HuH-7 (cell line): Measurements from ENCODE around the gene FAM222B.

Experiments
- DNase-seq: peaks from one replicate; pipeline ENCODE4 v3.0.0; 2011; ENCODE audit warnings: low spot score

The FAM222B gene

GRCh38 chr17:28765038-28765437, 77.6 kb downstream of the FAM222B start:
- no peak for DNase-seq

GRCh38 chr17:28763804-28764266, 78.8 kb downstream of the FAM222B start:
- DNase-seq, result peak; percentile 85

DNA sequence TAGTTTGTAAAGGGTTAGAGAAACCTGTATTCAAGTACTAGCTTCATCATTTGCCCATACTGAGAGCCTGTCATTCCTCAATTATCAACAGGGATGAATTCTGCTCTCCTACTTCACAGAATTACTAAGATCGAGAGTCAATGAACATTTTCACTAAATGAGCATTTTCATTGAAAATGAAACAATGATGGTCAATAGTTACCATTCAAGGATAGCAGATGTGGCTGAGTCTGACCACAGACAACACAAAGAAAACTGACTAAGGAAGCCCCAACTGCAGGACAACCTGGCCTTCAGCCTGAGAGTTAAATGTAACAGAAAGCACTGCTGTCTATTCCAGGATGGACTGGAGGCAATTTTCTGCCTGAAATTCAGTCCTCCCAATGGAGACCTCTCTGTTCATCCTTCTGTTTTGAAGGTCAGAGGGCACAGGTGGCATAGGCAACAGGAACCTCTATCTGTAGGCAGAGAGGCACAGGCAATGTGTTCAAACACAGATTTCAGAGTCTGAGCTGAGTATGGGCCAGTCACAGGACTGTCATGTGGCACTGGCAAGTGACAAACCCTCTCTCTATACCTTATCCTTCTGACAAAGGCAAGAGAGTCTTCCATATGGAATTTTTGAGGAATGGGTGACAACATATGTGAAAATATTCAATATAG, 79.3 kb downstream of the FAM222B start:
- no peak for DNase-seq

- no peak for DNase-seq
These were observed 81.7 kb downstream of the FAM222B start for GRCh38 chr17:28760601-28761562.

GRCh38 chr17:28759256-28759865, 83.2 kb downstream of the FAM222B start:
- DNase-seq, result no peak

DNA sequence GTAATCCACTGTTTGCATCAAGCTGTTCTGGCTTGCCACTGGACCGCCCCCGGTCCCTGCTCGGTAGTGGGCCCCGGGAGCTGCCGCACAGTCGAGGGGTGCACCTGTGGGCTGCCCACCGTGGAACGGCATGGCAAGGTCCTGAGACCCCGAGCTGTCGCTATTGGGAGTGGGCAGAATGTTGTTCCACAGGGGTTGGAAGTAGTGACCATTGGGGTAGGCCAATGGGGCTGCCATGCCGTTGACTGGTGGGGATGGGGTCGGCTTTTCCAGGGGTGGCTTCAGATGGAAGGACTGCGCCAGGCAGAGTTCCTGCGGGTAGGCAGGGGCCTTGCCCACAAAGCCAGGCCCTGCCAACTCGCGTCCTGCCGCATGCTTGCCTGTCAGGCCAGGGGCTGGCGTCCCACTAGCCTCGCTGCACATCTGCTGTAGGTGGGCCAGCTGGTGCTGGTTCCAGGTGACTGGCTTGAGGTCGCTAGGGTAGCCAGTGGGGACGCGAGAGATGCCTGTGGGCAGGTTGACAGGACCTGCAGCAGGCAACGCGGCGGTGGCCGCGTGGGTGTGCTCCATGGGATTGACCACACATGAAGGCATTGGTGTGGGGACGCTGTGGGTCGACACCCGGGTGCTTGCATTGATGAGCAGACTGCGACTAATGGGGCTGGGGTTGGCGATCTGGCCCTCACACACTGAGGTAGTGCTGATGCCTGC, 84.0 kb downstream of the FAM222B start:
- no peak for DNase-seq

DNA sequence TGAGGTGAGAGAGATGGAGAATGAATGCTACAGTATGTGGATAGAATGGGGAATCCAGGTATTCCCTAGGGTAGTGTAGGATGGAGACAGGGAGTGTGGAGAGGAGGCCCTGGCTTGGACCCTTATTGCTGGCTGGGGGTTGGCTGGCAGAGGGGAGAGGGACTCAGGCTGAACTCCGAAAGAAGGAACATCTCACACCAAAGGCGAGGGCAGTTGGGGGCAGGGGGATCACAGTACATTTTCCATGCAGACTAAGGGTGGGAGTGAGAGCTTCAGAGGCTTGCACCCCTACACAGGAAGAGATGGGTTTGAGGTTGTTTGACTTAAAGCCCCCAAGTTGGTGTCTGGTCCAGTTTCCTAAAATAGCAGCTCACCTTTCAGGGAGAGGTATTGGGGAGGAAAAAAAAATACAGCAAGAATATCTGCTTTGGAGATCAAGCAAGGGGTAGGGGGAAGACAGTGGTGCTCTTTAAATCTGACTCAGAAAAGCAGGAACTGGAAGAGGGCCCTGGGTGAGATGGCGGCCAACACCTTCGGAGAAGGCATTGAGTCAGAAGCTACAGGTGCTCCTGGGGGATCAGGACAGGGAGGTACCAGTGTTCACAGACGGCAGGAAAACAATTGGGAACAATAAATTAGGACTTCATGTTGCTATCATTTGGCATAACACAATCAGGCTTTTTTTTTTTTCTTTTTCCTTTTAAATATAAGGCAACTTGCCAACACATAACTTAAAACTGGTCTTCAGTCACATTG, 86.4 kb downstream of the FAM222B start:
- DNase-seq, result no peak

GRCh38 chr17:28755486-28755885, 87.1 kb downstream of the FAM222B start:
- DNase-seq, result no peak

GRCh38 chr17:28751600-28752366, 90.8 kb downstream of the FAM222B start:
- DNase-seq, result no peak

DNA sequence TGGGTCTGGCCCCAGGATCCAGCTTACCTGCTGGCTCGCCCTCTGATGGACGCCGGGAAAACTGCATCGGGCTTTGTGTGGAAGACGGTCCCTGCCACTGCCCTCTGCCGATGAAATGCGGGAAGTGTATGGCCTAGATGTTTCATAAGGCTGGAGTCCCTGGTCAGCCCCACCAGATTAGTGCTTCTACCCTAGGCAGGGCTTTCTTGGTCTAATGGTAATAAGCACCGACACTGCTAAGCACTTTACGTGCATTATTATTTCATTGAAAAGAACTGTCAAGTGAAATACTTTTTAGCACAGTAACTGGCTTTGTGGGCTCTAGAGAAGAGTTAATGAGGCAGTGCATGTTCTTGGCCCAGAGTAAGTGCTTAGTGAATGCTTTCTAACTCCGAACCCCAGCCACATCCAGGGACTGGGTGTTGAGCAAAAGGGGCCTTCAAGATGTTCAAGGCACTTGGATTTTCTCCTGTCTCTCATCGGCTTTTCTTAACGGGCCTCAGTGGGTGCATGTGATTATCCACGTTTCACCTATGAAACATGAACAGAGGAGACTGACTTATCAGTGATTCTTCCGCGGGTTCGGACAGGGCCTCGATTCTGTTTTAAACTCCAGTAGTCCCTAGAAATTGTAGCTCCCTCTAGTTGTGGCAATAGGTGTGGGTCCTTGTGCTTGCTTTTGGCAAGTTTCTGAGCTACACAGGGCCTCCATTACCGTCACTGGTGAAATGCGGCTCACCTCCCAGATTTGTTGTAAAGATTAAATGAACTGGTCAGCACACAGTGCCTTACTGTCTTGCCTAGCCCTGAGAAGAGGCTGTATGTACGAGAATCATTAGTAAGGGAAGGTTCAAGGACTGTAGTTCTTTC, 92.2 kb downstream of the FAM222B start:
- peak; percentile 86 for DNase-seq

- no peak for DNase-seq
These were observed 92.9 kb downstream of the FAM222B start for GRCh38 chr17:28749516-28750177.

DNA sequence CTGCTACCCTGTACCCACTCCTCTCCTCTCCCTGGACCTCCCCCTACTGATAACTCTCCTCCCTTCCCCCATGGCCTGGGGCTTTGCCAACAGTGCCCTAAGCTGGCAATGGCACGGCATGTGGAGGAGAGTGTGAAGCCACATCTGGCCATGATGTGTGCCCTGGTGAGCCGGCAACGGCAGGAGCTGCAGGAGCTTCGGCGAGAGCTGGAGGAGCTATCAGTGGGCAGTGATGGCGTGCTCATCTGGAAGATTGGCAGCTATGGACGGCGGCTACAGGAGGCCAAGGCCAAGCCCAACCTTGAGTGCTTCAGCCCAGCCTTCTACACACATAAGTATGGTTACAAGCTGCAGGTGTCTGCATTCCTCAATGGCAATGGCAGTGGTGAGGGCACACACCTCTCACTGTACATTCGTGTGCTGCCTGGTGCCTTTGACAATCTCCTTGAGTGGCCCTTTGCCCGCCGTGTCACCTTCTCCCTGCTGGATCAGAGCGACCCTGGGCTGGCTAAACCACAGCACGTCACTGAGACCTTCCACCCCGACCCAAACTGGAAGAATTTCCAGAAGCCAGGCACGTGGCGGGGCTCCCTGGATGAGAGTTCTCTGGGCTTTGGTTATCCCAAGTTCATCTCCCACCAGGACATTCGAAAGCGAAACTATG, 93.6 kb downstream of the FAM222B start:
- no peak for DNase-seq

DNA sequence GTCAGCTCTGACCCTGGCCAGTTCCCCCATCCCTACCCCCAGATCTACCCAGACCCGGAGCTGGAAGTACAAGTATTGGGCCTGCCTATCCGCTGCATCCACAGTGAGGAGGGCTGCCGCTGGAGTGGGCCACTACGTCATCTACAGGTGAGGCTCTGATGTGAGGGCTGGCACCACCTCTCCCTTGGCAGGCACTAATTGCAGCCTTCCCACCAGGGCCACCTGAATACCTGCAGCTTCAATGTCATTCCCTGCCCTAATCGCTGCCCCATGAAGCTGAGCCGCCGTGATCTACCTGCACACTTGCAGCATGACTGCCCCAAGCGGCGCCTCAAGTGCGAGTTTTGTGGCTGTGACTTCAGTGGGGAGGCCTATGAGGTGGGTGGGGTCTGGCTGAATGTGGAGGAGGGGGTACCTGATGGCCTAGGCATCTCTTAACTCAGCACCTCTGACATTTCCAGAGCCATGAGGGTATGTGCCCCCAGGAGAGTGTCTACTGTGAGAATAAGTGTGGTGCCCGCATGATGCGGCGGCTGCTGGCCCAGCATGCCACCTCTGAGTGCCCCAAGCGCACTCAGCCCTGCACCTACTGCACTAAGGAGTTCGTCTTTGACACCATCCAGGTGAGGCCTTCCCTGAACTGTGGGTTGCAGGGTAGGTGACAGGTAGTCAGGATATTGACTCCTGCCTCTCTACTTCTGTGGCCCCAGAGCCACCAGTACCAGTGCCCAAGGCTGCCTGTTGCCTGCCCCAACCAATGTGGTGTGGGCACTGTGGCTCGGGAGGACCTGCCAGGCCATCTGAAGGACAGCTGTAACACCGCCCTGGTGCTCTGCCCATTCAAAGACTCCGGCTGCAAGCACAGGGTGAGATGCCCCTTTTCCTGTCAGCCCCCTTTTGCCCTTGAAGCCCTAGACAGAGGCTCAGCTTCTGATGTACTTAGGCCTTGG, 94.5 kb downstream of the FAM222B start:
- DNase-seq, result no peak

DNA sequence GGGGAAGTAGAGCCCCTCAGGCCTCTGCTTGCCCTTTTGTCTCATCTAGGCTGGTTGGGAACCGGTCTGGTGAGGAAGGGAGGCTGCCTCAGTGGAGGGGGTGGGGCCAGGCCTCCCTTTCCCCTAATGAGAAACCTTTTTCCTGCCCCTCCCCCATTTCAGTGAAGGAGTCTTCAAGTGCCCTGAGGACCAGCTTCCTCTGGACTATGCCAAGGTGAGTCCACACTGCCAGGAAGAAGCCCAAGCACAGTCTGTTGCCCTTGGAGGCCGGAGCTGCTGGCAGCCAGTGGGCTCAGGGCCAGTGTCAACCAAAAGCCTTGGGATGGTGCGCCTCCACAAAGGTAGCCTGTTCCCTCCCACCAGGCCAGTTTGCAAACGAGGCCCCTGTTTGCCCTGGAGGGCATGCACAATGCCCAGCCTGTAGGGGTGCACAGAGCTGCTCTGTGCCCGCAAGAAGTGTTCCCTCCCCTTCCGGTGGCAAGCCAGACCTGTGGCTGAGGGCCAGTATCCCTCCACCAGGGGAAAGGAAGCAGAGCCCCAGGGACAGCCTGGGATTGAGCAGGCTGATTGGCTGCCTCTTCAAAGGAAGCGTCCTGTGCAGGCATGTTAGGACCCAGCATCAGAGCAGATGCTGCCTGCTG, 95.4 kb downstream of the FAM222B start:
- DNase-seq, result no peak

DNA sequence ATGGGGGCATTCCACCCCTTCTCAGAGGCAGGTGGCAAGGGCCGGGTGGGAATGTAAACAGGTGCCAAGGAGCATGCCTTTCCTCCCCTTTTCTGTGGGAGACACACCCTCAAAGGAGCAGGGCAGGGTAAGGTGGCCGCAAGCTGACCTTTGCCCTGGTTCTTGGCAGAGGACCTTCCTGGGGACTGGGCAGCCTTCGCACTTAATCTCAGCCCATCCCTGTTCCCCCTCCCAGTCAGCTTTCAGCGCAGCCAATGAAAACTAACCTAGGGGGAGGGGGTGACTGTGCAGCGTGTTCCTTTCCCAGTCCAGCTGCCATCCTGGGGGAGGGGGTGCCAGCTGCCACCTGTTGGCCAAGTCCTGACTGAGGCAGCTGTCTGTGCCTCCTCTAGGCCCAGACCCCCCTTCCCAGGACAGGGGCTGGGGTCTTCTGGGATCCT, 96.0 kb downstream of the FAM222B start:
- DNase-seq, result no peak

DNA sequence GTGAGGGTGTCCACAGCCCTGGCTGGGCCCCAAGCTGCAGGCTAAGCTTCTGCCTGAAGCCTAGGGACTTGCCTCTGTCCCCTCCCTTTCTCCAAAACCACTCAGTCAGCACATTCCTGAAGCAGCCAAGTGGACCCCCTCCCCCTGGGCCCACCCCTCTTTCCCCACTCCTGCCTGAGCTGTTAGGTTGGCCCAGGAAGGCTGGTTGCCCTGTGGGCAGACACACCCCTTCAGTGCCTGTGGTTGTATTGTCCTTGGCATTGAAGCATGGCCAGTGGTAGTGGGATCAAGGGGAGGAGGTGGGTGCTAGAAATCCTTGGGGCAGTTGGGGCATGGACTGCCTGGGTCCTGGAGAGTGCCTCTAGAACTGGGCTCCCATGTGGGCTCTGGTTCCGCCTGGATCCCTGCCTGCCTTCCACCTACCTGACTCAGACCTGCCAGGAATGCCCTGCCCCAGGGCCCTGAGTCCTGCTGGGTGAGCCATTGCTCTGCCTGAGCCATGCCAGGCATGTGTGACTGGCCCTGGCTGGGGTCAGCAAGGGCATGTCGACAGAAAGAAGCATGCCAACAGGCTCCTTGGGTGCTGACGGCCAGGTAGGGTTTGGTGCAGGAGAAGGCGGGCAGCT, 96.7 kb downstream of the FAM222B start:
- no peak for DNase-seq
